A549 (cell line): ENCODE measurements around the gene SCARB1.
A peak's percentile ranks its signal among the peaks of the same experiment; 100 is the strongest.

Source experiments
- CEBPB ChIP-seq, 2 experiments: fragments of >200 bp in 1 of 2; sonication (Bioruptor Twin) in 1 of 2; formaldehyde crosslinking in 1 of 2; IDR thresholded peaks; 2 replicates each; pipeline ENCODE4 v1.6.1; 2012 to 2016
- CTCF ChIP-seq: fragments of >200 bp; sonication (Bioruptor Twin); formaldehyde crosslinking; IDR thresholded peaks from 3 replicates; pipeline ENCODE4 v1.5.1; 2016
- FOSL2 ChIP-seq, 2 experiments: fragments of 450-650 bp in 1 of 2; fragments of >200 bp in 1 of 2; sonication (Bioruptor Twin) in 1 of 2; formaldehyde crosslinking; IDR thresholded peaks; 2 replicates each; pipeline versions ENCODE4 v1.5.0 to v1.6.1; 2016 to 2020; ENCODE audit warnings: mild to moderate bottlenecking in 1 of 2, moderate library complexity in 1 of 2
- GATA3 ChIP-seq: IDR thresholded peaks from 2 replicates; pipeline ENCODE4 v1.6.1; 2012; ENCODE audit warnings: borderline replicate concordance
- HDAC2 ChIP-seq: fragments of 200-600 bp; sonication (generic); IDR thresholded peaks from 2 replicates; pipeline ENCODE4 v1.6.1; 2016
- JUN ChIP-seq, 2 experiments: fragments of >200 bp; sonication (Bioruptor Twin); formaldehyde crosslinking; IDR thresholded peaks; 2 replicates in 1 of 2; 3 replicates in 1 of 2; pipeline ENCODE4 v1.6.1; 2016 to 2017
- JUNB ChIP-seq: fragments of >200 bp; sonication (Bioruptor Twin); formaldehyde crosslinking; IDR thresholded peaks from 2 replicates; pipeline ENCODE4 v1.6.1; 2016
- KDM1A ChIP-seq: fragments of 200-600 bp; sonication (generic); IDR thresholded peaks from 2 replicates; pipeline ENCODE4 v1.6.1; 2016; ENCODE audit warnings: low read depth, mild to moderate bottlenecking
- KDM5A ChIP-seq: fragments of 200-600 bp; sonication (generic); IDR thresholded peaks from 2 replicates; pipeline ENCODE4 v1.6.1; 2016; ENCODE audit warnings: antibody characterized with exemption, mild to moderate bottlenecking
- NFE2L2 ChIP-seq: fragments of 150-350 bp; conservative IDR thresholded peaks from 2 replicates; pipeline ENCODE4 v1.6.1; 2014; ENCODE audit warnings: low read length
- POLR2A ChIP-seq: IDR thresholded peaks from 2 replicates; pipeline ENCODE4 v1.6.1; 2012; ENCODE audit warnings: mild to moderate bottlenecking, low read length
- REST ChIP-seq: fragments of 200-600 bp; sonication (generic); IDR thresholded peaks from 2 replicates; pipeline ENCODE4 v1.6.1; 2016; ENCODE audit warnings: antibody characterized with exemption, mild to moderate bottlenecking, moderate library complexity
- USF2 ChIP-seq: fragments of 450-650 bp; IDR thresholded peaks from 2 replicates; pipeline ENCODE4 v1.6.1; 2014; ENCODE audit warnings: antibody characterized with exemption
- ZFP36 ChIP-seq: fragments of 450-650 bp; IDR thresholded peaks from 2 replicates; pipeline ENCODE4 v1.6.1; 2014; ENCODE audit warnings: borderline replicate concordance; ENCODE audit not compliant: partially characterized antibody

GRCh38 chr12:124863416-124864325, at the start of gene SCARB1:
- no peak for TF ChIP-seq KDM5A
- no peak for TF ChIP-seq USF2
- no peak for TF ChIP-seq REST
- no peak for TF ChIP-seq CEBPB (IDR thresholded peaks at IDR 0.05)
- TF ChIP-seq CTCF = no peak
- TF ChIP-seq POLR2A = peak; percentile 92
- no peak for TF ChIP-seq ZFP36
- no peak for TF ChIP-seq KDM1A
- TF ChIP-seq JUN (IDR thresholded peaks at IDR 0.05) = peak; percentile 65 to 87
- no peak for TF ChIP-seq FOSL2 (IDR thresholded peaks at IDR 0.05)
- no peak for TF ChIP-seq FOSL2 (CRISPR knock-in tag; IDR thresholded peaks at IDR 0.05)
- no peak for TF ChIP-seq JUNB
- TF ChIP-seq HDAC2 = no peak
- no peak for TF ChIP-seq NFE2L2
- TF ChIP-seq GATA3 = no peak; the same call in 1 of the 2 replicates
